WTC11 (cell line): ENCODE measurements around the gene PAPOLG. TPM values are rescaled to one million over a fixed set of nuclear protein-coding genes. Genes with fewer than 3 reads are reported as not detected.

Experiments
- ATAC-seq: fragments of 200-7000 bp; cut with Tn5 transposase; 2 replicates; pipeline ENCODE4 v1.10.0; 2021; ENCODE audit warnings: mild to moderate bottlenecking, moderate library complexity
- CTCF ChIA-PET: fragments of 300-600 bp; sonication (Branson Sonifier 250); formaldehyde crosslinking; loops from one replicate; lab custom pipeline; 2021; ENCODE audit warnings: antibody characterized with exemption; lab: Charles Lee
- POLR2A ChIA-PET: fragments of 350-600 bp; sonication (Branson Sonifier 250); formaldehyde crosslinking; loops from one replicate; lab custom pipeline; 2021; ENCODE audit warnings: antibody characterized with exemption; lab: Charles Lee
- DNase-seq: peaks from one replicate; pipeline ENCODE4 v3.0.0; 2021; ENCODE audit warnings: low spot score
- H3K27ac Mint-ChIP-seq: 2 replicates; pipeline ENCODE4 v1.8.0; 2021; ENCODE audit warnings: mixed read lengths
- H3K27me3 Mint-ChIP-seq: 2 replicates; pipeline ENCODE4 v1.8.0; 2021; ENCODE audit warnings: low read depth, mild to moderate bottlenecking, moderate library complexity, mixed read lengths
- H3K36me3 Mint-ChIP-seq: 2 replicates; pipeline ENCODE4 v1.8.0; 2021; ENCODE audit warnings: mixed read lengths
- H3K4me1 Mint-ChIP-seq: 2 replicates; pipeline ENCODE4 v1.8.0; 2022; ENCODE audit warnings: mixed read lengths
- H3K4me3 Mint-ChIP-seq: 2 replicates; pipeline ENCODE4 v1.8.0; 2021; ENCODE audit warnings: mild to moderate bottlenecking, moderate library complexity, mixed read lengths
- H3K9me3 Mint-ChIP-seq: 2 replicates; pipeline ENCODE4 v1.8.0; 2021; ENCODE audit warnings: mixed read lengths
- CREM ChIP-seq: sonication (generic); formaldehyde crosslinking; IDR thresholded peaks from 2 replicates; pipeline ENCODE4 v1.8.1; 2022; ENCODE audit warnings: mild to moderate bottlenecking, missing genetic modification reagents, moderate library complexity
- EMX1 ChIP-seq: fragments of 250-450 bp; sonication (Bioruptor Pico); IDR thresholded peaks from 2 replicates; pipeline ENCODE4 v1.8.0; 2021; ENCODE audit warnings: mild to moderate bottlenecking
- FOXK1 ChIP-seq: sonication (generic); formaldehyde crosslinking; IDR thresholded peaks from 2 replicates; pipeline ENCODE4 v1.8.0; 2022; ENCODE audit warnings: mild to moderate bottlenecking, moderate library complexity, missing genetic modification reagents
- GABPB1 ChIP-seq: sonication (generic); formaldehyde crosslinking; IDR thresholded peaks from 2 replicates; pipeline ENCODE4 v1.8.1; 2023; ENCODE audit warnings: mild to moderate bottlenecking, missing genetic modification reagents
- JUN ChIP-seq: sonication (generic); formaldehyde crosslinking; IDR thresholded peaks from 2 replicates; pipeline ENCODE4 v1.8.0; 2023; ENCODE audit warnings: mild to moderate bottlenecking, missing genetic modification reagents
- NR1H2 ChIP-seq: sonication (generic); formaldehyde crosslinking; IDR thresholded peaks from 2 replicates; pipeline ENCODE4 v1.9.0; 2021; ENCODE audit warnings: mild to moderate bottlenecking, moderate library complexity, missing genetic modification reagents
- RORB ChIP-seq: fragments of 250-450 bp; sonication (Bioruptor Pico); IDR thresholded peaks from 2 replicates; pipeline ENCODE4 v1.9.0; 2021; ENCODE audit warnings: mild to moderate bottlenecking
- SMAD4 ChIP-seq: sonication (generic); formaldehyde crosslinking; IDR thresholded peaks from 2 replicates; pipeline ENCODE4 v1.8.0; 2022; ENCODE audit warnings: mild to moderate bottlenecking, missing genetic modification reagents
- SOX15 ChIP-seq: fragments of 250-450 bp; sonication (Bioruptor Pico); IDR thresholded peaks from 2 replicates; pipeline ENCODE4 v1.9.0; 2021; ENCODE audit warnings: mild to moderate bottlenecking
- SP1 ChIP-seq: sonication (generic); formaldehyde crosslinking; conservative IDR thresholded peaks from 2 replicates; pipeline ENCODE4 v1.8.1; 2022; ENCODE audit warnings: missing genetic modification reagents
- TEAD4 ChIP-seq: sonication (generic); formaldehyde crosslinking; IDR thresholded peaks from 2 replicates; pipeline ENCODE4 v1.8.0; 2022; ENCODE audit warnings: mild to moderate bottlenecking, missing genetic modification reagents
- TP53 ChIP-seq: sonication (generic); formaldehyde crosslinking; IDR thresholded peaks from 2 replicates; pipeline ENCODE4 v1.8.1; 2023; ENCODE audit warnings: mild to moderate bottlenecking, missing genetic modification reagents
- ZNF138 ChIP-seq: sonication (generic); formaldehyde crosslinking; conservative IDR thresholded peaks from 2 replicates; pipeline ENCODE4 v1.8.1; 2022; ENCODE audit warnings: mild to moderate bottlenecking, moderate library complexity, missing genetic modification reagents
- total RNA-seq: library from RNA; stranded (reverse); gene quantifications from 3 replicates; pipeline ENCODE4 v1.2.3, GENCODE V29; 2021
- TF ChIP-seq, protein P1 (sequence below): sonication (generic); formaldehyde crosslinking; IDR thresholded peaks from 2 replicates; pipeline ENCODE4 v1.8.1; 2023; ENCODE audit warnings: mild to moderate bottlenecking, moderate library complexity, missing genetic modification reagents
- TF ChIP-seq, protein P2 (sequence below): sonication (generic); formaldehyde crosslinking; IDR thresholded peaks from 2 replicates; pipeline ENCODE4 v1.8.0; 2022; ENCODE audit warnings: missing genetic modification reagents
- TF ChIP-seq, protein P3 (sequence below): sonication (generic); formaldehyde crosslinking; IDR thresholded peaks from 2 replicates; pipeline ENCODE4 v1.8.0; 2022; ENCODE audit warnings: mild to moderate bottlenecking, missing genetic modification reagents
- TF ChIP-seq, protein P4 (sequence below): sonication (generic); formaldehyde crosslinking; IDR thresholded peaks from 2 replicates; pipeline ENCODE4 v1.8.0; 2022; ENCODE audit warnings: mild to moderate bottlenecking, missing genetic modification reagents
- TF ChIP-seq, protein P5 (sequence below): fragments of 200-600 bp; IDR thresholded peaks from 2 replicates; pipeline ENCODE4 v1.8.0; 2022; ENCODE audit warnings: antibody characterized with exemption

Gene PAPOLG
- total RNA-seq, 1 experiment from 2014 or later: 22.5 TPM

DNA sequence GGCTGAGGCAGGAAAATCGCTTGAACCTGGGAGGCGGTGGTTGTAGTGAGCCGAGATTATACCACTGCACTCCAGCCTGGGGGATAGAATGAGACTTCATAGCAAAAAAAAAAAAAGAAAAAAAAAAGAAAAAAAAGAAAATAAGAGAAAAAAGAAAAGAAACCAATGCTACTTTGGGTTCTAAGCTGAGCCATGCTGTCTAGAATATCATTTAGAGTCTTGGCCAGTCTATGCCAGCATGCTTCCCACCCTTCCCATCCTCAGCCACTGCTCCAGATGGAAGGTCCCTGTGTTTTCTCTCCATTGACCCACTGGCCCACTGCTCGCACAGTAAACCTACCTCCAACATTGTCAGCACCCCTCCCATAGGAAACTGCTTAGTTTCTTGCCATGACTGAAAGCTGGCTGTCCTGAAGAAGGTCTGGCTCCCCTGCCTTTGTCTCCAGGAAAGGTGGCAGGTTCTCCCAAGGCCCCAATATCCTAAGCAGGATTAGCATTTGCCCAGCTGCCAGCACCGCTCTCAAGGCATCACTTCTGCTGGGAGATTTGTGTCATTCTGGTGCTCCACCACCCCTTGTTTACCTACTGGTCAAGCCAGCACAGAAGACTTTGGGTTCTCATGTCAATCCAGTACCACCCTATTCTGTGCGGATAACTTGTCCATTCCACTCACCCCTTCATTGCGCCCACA, 47.3 kb upstream of the PAPOLG start (continued):
- TF ChIP-seq, protein P1, sequence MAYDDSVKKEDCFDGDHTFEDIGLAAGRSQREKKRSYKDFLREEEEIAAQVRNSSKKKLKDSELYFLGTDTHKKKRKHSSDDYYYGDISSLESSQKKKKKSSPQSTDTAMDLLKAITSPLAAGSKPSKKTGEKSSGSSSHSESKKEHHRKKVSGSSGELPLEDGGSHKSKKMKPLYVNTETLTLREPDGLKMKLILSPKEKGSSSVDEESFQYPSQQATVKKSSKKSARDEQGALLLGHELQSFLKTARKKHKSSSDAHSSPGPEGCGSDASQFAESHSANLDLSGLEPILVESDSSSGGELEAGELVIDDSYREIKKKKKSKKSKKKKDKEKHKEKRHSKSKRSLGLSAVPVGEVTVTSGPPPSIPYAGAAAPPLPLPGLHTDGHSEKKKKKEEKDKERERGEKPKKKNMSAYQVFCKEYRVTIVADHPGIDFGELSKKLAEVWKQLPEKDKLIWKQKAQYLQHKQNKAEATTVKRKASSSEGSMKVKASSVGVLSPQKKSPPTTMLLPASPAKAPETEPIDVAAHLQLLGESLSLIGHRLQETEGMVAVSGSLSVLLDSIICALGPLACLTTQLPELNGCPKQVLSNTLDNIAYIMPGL (CRISPR knock-in tag): no peak
- TF ChIP-seq, protein P2, sequence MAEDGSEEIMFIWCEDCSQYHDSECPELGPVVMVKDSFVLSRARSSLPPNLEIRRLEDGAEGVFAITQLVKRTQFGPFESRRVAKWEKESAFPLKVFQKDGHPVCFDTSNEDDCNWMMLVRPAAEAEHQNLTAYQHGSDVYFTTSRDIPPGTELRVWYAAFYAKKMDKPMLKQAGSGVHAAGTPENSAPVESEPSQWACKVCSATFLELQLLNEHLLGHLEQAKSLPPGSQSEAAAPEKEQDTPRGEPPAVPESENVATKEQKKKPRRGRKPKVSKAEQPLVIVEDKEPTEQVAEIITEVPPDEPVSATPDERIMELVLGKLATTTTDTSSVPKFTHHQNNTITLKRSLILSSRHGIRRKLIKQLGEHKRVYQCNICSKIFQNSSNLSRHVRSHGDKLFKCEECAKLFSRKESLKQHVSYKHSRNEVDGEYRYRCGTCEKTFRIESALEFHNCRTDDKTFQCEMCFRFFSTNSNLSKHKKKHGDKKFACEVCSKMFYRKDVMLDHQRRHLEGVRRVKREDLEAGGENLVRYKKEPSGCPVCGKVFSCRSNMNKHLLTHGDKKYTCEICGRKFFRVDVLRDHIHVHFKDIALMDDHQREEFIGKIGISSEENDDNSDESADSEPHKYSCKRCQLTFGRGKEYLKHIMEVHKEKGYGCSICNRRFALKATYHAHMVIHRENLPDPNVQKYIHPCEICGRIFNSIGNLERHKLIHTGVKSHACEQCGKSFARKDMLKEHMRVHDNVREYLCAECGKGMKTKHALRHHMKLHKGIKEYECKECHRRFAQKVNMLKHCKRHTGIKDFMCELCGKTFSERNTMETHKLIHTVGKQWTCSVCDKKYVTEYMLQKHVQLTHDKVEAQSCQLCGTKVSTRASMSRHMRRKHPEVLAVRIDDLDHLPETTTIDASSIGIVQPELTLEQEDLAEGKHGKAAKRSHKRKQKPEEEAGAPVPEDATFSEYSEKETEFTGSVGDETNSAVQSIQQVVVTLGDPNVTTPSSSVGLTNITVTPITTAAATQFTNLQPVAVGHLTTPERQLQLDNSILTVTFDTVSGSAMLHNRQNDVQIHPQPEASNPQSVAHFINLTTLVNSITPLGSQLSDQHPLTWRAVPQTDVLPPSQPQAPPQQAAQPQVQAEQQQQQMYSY (CRISPR knock-in tag): no peak
- TF ChIP-seq TP53 (CRISPR knock-in tag): no peak
- no peak for TF ChIP-seq RORB
- TF ChIP-seq, protein P3, sequence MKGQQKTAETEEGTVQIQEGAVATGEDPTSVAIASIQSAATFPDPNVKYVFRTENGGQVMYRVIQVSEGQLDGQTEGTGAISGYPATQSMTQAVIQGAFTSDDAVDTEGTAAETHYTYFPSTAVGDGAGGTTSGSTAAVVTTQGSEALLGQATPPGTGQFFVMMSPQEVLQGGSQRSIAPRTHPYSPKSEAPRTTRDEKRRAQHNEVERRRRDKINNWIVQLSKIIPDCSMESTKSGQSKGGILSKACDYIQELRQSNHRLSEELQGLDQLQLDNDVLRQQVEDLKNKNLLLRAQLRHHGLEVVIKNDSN (CRISPR knock-in tag): no peak

DNA sequence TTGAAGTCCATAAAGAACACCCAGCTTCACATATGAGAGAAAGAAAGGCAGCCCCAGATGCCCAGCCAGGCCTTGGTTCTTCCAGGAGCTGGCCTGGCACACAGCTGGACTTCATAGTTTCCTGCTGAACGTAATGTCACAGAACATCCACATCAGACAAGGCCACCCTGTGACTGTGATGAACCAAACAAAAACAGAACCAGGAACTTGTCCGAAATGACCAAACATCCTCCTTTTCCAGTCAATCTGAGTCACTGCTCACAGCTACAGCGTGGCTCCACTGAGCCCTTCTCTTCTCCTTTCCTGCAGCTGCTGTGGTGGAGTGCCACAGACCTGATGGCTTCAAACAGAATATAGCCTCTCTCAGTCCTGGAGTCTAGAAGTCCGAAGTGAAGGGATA, 45.4 kb upstream of the PAPOLG start:
- H3K27me3 Mint-ChIP-seq: no peaks in the 10 kb centered on the region
- no peak for ATAC-seq
- TF ChIP-seq, protein P4, sequence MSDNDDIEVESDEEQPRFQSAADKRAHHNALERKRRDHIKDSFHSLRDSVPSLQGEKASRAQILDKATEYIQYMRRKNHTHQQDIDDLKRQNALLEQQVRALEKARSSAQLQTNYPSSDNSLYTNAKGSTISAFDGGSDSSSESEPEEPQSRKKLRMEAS (CRISPR knock-in tag): no peak
- TF ChIP-seq NR1H2 (CRISPR knock-in tag): no peak
- no peak for TF ChIP-seq CREM (CRISPR knock-in tag)
- no peak for TF ChIP-seq TEAD4 (CRISPR knock-in tag)
- no peak for TF ChIP-seq EMX1 (CRISPR knock-in tag)
- no peak for TF ChIP-seq GABPB1 (CRISPR knock-in tag)
- TF ChIP-seq SMAD4 (CRISPR knock-in tag): no peak
- TF ChIP-seq ZNF138 (CRISPR knock-in tag): no peak
- no peak for TF ChIP-seq SP1 (CRISPR knock-in tag)
- no peak for TF ChIP-seq JUN (CRISPR knock-in tag)
- no peak for TF ChIP-seq SOX15 (CRISPR knock-in tag)
- TF ChIP-seq, protein P5, sequence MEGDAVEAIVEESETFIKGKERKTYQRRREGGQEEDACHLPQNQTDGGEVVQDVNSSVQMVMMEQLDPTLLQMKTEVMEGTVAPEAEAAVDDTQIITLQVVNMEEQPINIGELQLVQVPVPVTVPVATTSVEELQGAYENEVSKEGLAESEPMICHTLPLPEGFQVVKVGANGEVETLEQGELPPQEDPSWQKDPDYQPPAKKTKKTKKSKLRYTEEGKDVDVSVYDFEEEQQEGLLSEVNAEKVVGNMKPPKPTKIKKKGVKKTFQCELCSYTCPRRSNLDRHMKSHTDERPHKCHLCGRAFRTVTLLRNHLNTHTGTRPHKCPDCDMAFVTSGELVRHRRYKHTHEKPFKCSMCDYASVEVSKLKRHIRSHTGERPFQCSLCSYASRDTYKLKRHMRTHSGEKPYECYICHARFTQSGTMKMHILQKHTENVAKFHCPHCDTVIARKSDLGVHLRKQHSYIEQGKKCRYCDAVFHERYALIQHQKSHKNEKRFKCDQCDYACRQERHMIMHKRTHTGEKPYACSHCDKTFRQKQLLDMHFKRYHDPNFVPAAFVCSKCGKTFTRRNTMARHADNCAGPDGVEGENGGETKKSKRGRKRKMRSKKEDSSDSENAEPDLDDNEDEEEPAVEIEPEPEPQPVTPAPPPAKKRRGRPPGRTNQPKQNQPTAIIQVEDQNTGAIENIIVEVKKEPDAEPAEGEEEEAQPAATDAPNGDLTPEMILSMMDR: no peak
- no peak for TF ChIP-seq FOXK1
- TF ChIP-seq, all 79 proteins: peak for 0
- ChIA-PET POLR2A (no interaction called here), CTCF (interaction anchor here (1.0 to 1.7 kb wide), 2 partner anchors 25 to 36 kb away, joined by 4 read pairs; no protein-coding TSS in a partner anchor)
- H3K9me3 Mint-ChIP-seq: peaks cover 8% of the 10 kb centered on the region; the same call in 1 of the 2 replicates
- H3K4me1 Mint-ChIP-seq: peaks cover 8% of the 10 kb centered on the region
- H3K36me3 Mint-ChIP-seq: no peaks in the 10 kb centered on the region
- DNase-seq: no peak
- no peak overlapping the region for H3K27ac Mint-ChIP-seq
- no peak overlapping the region for H3K4me3 Mint-ChIP-seq
